C1 segment of cervical spinal cord (tissue), 14 donors: ENCODE measurements around the gene TMEM239.
"Not testable (repeated sequence)": the region's sequence is repeated elsewhere in the genome, so short reads cannot be mapped to it uniquely, and the experiment has no call there.

Experiments used
- DNase-seq, 14 donors: peaks; one replicate each; lab custom pipeline; 2025; lab: John Stamatoyannopoulos, UW

TMEM239 gene

GRCh38 chr20:2799688-2800520, 16.3 kb upstream of the TMEM239 start:
- no peak for DNase-seq

GRCh38 chr20:2800521-2801285, 15.5 kb upstream of the TMEM239 start, which contains the start of gene CPXM1:
Gene CPXM1 (minus strand): TSS chr20:2800627. CDS start chr20:2800572, 55 bp downstream.
- DNase-seq = no peak

- DNase-seq = no peak
These were observed 14.9 kb upstream of the TMEM239 start for GRCh38 chr20:2801286-2801728.

- DNase-seq = no peak
These were observed 11.9 kb upstream of the TMEM239 start for GRCh38 chr20:2804041-2804828.

- no peak for DNase-seq
These were observed 11.1 kb upstream of the TMEM239 start for GRCh38 chr20:2804852-2805688.

- no peak for DNase-seq
These were observed 10.3 kb upstream of the TMEM239 start for GRCh38 chr20:2805689-2806350.

- DNase-seq = no peak
These were observed 9.8 kb upstream of the TMEM239 start for GRCh38 chr20:2806351-2806701.

GRCh38 chr20:2807019-2807418, 9.1 kb upstream of the TMEM239 start:
- DNase-seq = no peak

- not testable (repeated sequence) for DNase-seq
These were observed 8.2 kb upstream of the TMEM239 start for GRCh38 chr20:2807929-2808328.

GRCh38 chr20:2809690-2810089, 6.5 kb upstream of the TMEM239 start:
- DNase-seq = no peak

GRCh38 chr20:2812189-2812588, 4.0 kb upstream of the TMEM239 start:
- no peak for DNase-seq

- no peak for DNase-seq
These were observed 2.1 kb upstream of the TMEM239 start for GRCh38 chr20:2814076-2814475.

- no peak for DNase-seq
These were observed 1.5 kb upstream of the TMEM239 start, which contains the start of gene C20orf141 for GRCh38 chr20:2814587-2815051. Gene C20orf141 (plus strand): TSS chr20:2814987. CDS start chr20:2815185, 198 bp downstream.

GRCh38 chr20:2815242-2815900, 793 bp upstream of the TMEM239 start:
- DNase-seq = no peak

GRCh38 chr20:2816583-2817340, 598 bp downstream of the TMEM239 start:
- DNase-seq = no peak

- no peak for DNase-seq
These were observed 1.2 kb downstream of the TMEM239 start for GRCh38 chr20:2817341-2817726.

GRCh38 chr20:2817891-2818595, 1.9 kb downstream of the TMEM239 start:
- DNase-seq = no peak
